Spleen (tissue), 3 donors: ENCODE data around the gene NKX1-1.

Experiments used
- POLR2A ChIP-seq, 3 donors: fragments of 450-650 bp; IDR thresholded peaks; one replicate each; pipeline ENCODE4 v1.5.1; 2017; ENCODE audit warnings: antibody characterized with exemption in 3 of 3, mild to moderate bottlenecking in 1 of 3
- POLR2AphosphoS5 ChIP-seq, 3 donors: sonication (generic); formaldehyde crosslinking; IDR thresholded peaks; one replicate each; pipeline ENCODE4 v1.5.1; 2017; ENCODE audit warnings: antibody characterized with exemption in 3 of 3

GRCh38 chr4:1395941-1396805 lies 10.1 kb downstream of the NKX1-1 start:
- no peak for TF ChIP-seq POLR2AphosphoS5 (IDR thresholded peaks at IDR 0.05)
- TF ChIP-seq POLR2A (IDR thresholded peaks at IDR 0.05), result no peak
